KG1 (cell line): ENCODE data around the gene CTSC.

Source experiments
- DNase-seq: peaks from one replicate; lab custom pipeline; 2025; lab: John Stamatoyannopoulos, UW

Gene CTSC

DNA sequence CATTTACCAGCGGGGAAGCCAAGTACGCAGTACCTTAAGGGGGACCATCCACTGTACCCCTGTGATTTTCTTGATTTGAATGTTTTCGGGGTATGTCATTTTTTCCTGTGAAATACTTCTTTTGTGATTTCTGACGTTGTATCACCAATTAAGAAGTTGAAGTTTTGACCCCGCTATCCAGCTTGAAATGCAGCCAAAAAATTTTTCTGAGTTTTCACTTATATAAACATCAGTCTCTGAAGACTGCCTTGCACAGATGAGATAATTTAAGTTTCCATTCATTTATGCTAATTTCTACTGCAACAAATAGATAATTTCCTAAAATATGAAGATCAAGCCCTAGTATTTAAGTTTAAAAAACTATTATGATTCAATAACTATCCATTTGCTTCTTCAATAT is 20.0 kb downstream of the CTSC start:
- no peak for DNase-seq

DNA sequence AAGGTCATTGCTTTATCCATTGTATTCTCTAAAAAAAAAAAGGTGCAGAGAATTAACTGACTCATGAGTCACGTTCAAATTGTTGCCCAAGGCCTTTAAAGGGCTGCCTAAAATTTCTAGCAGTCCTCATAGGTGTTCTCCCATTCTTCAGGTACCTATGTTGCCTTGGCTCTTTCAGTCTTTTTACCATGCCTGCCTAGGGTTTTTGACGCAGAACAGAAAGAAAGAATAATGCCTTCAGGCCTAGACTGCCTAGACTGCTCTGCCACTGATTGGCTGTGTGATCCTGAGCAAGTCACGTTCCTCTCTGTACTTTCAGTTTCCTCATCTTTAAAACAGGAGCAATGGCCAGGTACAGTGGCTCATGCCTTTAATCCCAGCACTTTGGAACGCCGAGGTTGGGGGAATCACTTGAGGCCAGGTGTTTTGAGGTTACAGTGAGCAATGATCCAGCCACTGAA is 21.5 kb downstream of the CTSC start:
- no peak for DNase-seq

DNA sequence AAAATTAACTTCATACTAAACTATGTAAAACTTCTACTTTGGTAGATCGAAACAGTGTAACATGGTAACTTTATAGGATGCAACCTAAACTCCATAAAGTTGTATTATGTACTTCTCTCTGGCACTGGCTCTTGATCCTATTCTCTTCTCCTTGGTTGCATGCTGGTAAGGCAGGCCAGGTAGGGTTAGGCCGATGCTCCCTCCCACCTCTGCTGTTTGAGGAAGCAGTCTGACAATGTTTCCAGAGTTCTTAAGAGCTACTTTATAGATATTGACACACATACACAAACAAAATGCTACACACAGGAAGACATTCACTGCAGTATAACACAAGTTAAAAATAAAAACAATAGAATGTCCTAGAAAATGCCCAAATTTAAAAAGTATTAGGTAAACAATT is 22.5 kb downstream of the CTSC start:
- DNase-seq = no peak

DNA sequence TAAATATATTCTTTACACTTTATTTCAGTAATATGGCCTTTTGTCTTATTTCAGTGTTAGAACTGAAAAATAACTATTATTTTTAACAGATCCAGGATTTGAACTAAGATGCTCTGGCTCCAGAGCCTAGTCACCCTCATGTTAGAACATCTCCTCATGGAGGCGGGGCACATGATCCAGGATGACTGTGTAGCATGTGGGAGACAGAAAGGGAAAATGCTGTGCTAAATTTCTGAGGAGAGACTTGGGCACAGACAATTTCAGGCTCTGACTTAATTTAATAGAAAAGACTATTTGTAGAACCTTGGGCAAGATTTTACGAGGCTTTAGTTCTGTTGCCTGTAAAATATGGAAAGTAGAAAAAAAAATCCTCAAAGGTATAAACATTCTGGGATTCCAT is 24.1 kb downstream of the CTSC start:
- DNase-seq = no peak

DNA sequence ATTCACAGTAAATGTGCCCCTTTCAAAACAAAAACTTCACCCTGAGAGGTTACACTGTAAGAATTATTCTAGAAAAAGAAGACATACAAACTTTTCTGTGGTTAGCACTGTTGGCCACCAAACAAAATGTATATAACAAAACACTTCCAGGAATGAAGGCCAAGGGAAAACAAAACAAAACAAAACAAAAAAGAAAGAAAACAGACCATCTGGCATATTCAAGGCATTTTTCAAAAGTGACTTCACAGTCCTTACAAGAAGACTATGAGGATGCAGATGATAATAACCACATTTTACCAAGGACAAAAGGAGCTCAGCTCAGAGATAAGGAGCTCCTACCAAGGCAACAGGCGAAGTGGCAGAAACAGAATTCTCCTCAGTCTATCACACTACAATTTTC is 24.9 kb downstream of the CTSC start:
- DNase-seq = no peak

GRCh38 chr11:88310246-88310645 is 27.3 kb downstream of the CTSC start:
- DNase-seq = no peak

DNA sequence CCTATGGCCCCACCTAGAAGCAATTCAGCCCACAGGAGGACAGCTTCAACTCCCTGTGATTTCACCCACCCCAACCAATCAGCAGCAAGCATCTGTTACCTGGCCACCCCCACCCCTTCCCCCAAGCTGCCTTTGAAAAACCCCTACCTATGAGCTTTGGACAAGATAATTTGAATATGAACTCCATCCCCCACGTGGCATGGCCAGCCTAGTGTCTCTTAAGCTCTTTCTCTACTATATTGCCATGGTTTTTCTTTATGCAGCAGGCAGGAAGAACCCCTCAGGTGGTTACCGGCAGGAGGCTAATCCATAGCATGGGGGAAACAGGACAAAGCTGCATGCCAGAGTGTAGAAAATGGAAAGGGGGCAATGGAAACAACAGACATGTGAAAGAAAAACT is 29.0 kb downstream of the CTSC start:
- DNase-seq = no peak

GRCh38 chr11:88307749-88308425 is 29.6 kb downstream of the CTSC start:
- DNase-seq = no peak

DNA sequence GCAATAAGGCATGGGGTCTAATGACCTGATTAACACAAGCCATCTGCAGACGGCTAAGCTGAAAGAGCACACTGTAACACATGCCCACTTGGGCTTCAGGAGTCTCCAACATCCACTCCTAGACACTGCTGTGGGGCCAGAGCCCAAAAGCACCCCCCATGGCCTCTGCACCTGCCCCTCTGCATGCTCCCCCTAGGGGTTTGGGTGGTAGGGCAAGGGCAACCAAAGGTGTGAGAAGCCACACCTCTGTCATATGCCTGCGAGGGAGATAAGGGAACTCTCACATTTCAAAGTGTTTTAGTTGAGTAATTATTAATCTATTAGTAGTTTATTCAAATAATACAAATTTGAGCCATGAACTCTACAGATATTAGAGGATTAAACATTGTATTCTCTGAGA is 30.8 kb downstream of the CTSC start:
- DNase-seq = no peak

- DNase-seq = no peak
Measured at GRCh38 chr11:88305430-88305829, 32.1 kb downstream of the CTSC start.

DNA sequence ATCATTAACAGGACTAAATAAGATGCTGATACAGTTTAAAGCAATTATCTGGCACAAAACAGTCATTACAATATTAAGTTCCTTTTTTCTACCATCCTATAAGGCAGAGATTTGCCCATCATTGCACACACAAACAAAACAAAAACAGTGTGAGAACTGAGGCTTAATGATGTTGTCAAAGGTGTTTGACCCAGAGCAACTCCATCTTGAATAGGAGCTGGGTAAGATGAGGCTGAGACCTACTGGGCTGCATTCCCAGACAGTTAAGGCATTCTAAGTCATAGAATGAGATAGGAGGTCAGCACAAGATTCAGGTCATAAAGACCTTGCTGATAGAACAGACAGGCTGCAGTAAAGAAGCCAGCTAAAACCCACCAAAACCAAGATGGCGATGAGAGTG is 33.2 kb downstream of the CTSC start:
- no peak for DNase-seq

- DNase-seq = no peak
Measured at GRCh38 chr11:88303037-88303436, 34.5 kb downstream of the CTSC start.

DNA sequence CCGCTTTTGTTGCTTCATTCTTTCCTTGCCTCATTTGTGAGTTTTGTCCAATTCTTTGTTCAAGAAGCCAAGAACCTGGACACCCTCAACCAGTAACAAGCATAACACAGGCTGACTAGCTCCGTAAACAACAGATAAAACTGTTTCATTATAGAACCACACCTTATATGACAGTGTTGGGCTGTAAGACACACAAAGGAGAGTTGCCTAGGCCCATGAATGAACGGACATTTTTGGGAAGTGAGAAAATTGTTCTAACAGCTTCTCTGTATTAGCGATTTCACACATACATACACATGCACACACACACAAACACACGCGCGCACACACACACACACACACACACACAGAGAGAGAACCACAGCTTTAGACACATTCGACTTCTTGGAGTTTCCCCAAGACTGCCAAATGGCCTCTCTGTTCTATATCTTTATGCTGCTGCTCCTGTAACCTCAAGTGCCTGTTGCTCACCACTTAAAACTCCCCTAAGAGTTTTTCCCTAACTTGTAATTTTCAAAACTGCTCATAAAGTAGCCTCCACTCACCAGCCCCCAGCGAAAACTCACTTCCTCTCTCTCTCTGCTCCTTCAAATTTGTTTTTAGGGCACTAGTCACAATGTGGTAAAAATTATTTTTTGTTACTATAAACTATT is 35.9 kb downstream of the CTSC start:
- no peak for DNase-seq

- DNase-seq = no peak
Measured at GRCh38 chr11:88300888-88301487, 36.5 kb downstream of the CTSC start.

- no peak for DNase-seq
Measured at GRCh38 chr11:88297863-88298262, 39.7 kb downstream of the CTSC start.

DNA sequence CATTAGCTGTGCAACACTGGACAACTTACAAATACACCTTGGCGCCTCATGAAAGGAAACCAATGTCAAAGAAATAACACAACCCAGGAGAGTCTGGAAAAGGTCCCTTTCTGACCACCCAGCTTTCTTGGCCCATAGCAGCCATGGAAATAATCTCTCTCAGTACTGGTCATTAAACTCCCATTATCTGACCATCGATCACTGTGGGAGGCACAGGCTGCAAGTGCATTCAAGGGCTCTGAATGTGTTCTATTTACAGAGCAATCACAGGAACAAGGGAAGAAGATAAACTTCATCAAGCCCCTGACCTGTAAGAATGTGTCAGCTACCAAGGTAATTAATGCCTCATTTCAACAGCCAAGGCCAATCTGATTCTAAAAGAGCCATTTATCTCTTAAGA is 40.1 kb downstream of the CTSC start:
- no peak for DNase-seq

- no peak for DNase-seq
Measured at GRCh38 chr11:88295028-88295427, 42.5 kb downstream of the CTSC start.

DNA sequence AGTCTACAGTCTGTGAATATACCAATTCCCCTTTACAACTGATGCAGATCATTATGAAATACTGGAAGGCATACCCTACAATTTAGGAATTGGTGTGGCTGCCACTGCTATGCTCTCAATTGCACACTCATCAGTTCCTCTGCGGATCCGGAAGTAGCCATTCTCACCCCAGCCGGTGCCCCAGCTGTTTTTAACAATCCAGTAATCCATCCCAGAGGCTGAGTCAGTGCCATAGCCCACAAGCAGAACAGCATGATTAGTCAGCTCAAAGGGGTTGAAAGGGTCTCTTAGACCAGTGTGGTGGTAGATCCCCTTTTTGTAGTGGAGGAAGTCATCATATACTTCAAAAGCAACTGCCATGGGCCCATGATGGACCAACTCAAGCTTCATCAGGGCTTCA is 43.6 kb downstream of the CTSC start:
- no peak for DNase-seq

GRCh38 chr11:88292171-88292843 is 45.2 kb downstream of the CTSC start:
- no peak for DNase-seq

GRCh38 chr11:88288560-88288959 is 49.0 kb downstream of the CTSC start:
- DNase-seq = no peak

DNA sequence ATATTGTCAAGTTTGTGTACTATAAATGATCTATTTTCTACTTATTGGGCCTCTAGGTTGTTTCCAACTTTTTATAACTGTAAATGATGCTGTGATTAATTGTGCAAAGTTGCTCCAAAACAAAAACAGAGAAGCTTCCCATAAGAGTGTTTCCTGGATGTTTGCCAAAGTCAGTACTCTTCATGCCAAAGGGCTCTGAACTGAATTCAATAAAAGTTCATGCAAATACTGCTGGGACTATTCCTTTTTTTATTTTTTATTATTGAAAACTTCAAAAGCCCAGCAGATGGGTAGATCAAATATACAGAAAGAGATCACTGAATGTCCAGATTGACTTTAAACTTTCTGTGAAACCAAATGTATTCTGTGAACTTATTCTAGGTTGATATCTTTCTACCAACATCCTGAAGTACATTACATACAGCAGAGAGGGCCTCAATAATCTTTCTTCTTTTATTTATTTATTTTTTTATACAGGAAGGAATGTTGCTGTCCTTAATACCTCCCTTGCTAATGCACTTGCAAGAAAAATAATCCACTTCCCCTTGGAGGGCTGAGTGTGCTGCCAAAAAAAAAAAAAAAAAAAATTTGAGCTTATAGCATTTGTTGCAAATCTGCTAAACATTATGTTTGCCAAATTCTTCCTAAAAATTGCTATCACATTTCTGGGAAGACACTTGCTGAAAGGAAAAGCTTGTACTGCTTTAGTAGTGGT is 53.0 kb downstream of the CTSC start:
- no peak for DNase-seq

- no peak for DNase-seq
Measured at GRCh38 chr11:88282747-88283515, 54.6 kb downstream of the CTSC start.
